ENCODE measurements around the gene SEPHS1.
"Not testable (repeated sequence)": the region's sequence is repeated elsewhere in the genome, so short reads cannot be mapped to it uniquely, and the experiment has no call there.

DNA sequence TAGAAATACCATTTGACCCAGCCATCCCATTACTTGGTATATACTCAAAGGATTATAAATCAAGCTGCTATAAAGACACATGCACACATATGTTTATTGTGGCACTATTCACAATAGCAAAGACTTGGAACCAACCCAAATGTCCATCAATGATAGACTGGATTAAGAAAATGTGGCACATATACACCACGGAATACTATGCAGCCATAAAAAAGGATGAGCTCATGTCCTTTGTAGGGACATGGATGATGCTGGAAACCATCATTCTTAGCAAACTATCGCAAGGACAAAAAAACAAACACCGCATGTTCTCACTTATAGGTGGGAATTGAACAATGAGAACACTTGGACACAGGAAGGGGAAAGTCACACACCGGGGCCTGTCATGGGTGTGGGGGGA lies 31.0 kb upstream of the SEPHS1 start:
- not testable (repeated sequence) for TF ChIP-seq CTCF, POLR2A (IDR thresholded peaks at IDR 0.05)

Measured in right lobe of liver (tissue), 4 donors.